ENCODE results near the gene TATDN3. TPM values are rescaled to one million over a fixed set of nuclear protein-coding genes. Genes with fewer than 3 reads are reported as not detected.

Gene TATDN3
- polyA plus RNA-seq, 1 donor (not counting 4 experiments of a cell fraction or from before 2014, with no cell fraction given), result 11.6 TPM

DNA sequence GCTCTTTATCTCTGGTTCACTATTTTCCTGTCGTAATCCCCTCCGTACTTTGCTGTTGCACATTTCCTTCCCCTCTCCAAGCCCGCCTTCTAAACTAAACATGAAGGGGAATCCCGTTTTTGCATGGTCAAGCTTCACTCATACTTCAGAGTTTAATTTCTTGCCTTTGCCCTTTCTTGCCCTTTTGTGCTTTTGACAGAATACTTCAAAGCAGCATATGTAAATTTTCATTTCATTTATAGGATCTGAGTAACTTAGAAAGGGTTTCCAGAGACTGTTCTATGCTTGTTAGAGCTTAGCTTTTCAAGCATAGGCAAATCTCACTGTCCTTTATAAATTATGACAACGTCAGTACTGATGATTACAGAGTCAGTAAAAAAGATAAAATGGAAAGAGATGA lies 28.0 kb downstream of the TATDN3 start:
- H3K4me3 ChIP-seq (ENCODE audit: control insufficient read depth in 2 of 3, extremely low read depth in 1 of 3, insufficient read depth in 2 of 3, low read depth in 1 of 3, low read length in 3 of 3), result no peak overlapping the region
- DNase-seq (ENCODE audit: low read depth, low spot score) (no peak), FAIRE-seq (no peak)
- H3K36me3 ChIP-seq (ENCODE audit: control insufficient read depth in 2 of 2, extremely low read depth in 1 of 2, insufficient read depth in 2 of 2, low read length in 2 of 2), result no peaks in the 10 kb centered on the region
- H4K20me1 ChIP-seq (ENCODE audit: control insufficient read depth, extremely low read depth, insufficient read depth, low read length), result no peaks in the 10 kb centered on the region
- peak overlapping the region; percentile 5 for H2AFZ ChIP-seq (ENCODE audit: control insufficient read depth, low read length)
- dilution Hi-C loops (cut with MboI; ENCODE audit: extremely low pct_ligation_motif_present, low sequenced_read_pairs), result no loop called here
- H3K79me2 ChIP-seq (ENCODE audit: control insufficient read depth, insufficient read depth, low read length), result no peaks in the 10 kb centered on the region
- H3K27ac ChIP-seq (ENCODE audit: control insufficient read depth, insufficient read depth, low read length), result no peak overlapping the region
- H3K9me3 ChIP-seq (ENCODE audit: control insufficient read depth, low read depth, low read length), result peaks cover 5% of the 10 kb centered on the region
- H3K27me3 ChIP-seq (ENCODE audit: control insufficient read depth, extremely low read depth, insufficient read depth, low read length), result no peaks in the 10 kb centered on the region
- no peaks in the 10 kb centered on the region for H3K9me1 ChIP-seq (ENCODE audit: control insufficient read depth, extremely low read depth, insufficient read depth, low read length)
- TF ChIP-seq EZH2 (IDR thresholded peaks at IDR 0.05; ENCODE audit: low read length) (no peak), CTCF (optimal IDR thresholded peaks at IDR 0.05 in 1 of 3, IDR thresholded peaks at IDR 0.05 in 1 of 3, conservative IDR thresholded peaks at IDR 0.05 in 1 of 3; ENCODE audit: extremely low read depth in 1 of 3, insufficient read depth in 2 of 3, low read length in 3 of 3) (no peak)
- no peaks in the 10 kb centered on the region for H3K4me1 ChIP-seq (ENCODE audit: control insufficient read depth, extremely low read depth, insufficient read depth, low read length)
- no peak overlapping the region for H3K4me2 ChIP-seq (ENCODE audit: control insufficient read depth, extremely low read depth, insufficient read depth, low read depth, low read length)
- no peak overlapping the region for H3K9ac ChIP-seq (ENCODE audit: control insufficient read depth, extremely low read depth, insufficient read depth, low read length)

DNA sequence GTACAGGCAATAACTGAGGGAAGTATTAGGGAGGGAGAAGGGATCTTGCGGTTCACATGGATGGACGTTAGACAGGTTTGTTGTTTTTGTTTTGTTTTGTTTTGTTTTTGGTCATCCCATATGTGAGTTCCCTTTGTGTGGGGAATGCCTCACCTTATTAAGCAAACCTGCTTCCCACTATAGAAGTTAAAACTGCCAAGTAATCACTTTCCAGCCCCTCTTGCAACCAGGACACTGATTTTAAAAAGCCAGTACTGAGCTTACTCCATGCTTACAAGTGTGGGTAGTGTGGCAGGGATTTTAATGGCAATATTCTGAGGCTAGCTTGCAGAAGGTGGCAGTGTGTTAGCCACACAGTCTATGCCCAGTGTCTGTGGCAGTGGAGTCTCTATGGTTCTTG lies 29.3 kb downstream of the TATDN3 start:
- TF ChIP-seq EZH2 (IDR thresholded peaks at IDR 0.05; ENCODE audit: low read length) (no peak), CTCF (optimal IDR thresholded peaks at IDR 0.05 in 1 of 3, IDR thresholded peaks at IDR 0.05 in 1 of 3, conservative IDR thresholded peaks at IDR 0.05 in 1 of 3; ENCODE audit: extremely low read depth in 1 of 3, insufficient read depth in 2 of 3, low read length in 3 of 3) (no peak)
- no peaks in the 10 kb centered on the region for H4K20me1 ChIP-seq (ENCODE audit: control insufficient read depth, extremely low read depth, insufficient read depth, low read length)
- no peak overlapping the region for H2AFZ ChIP-seq (ENCODE audit: control insufficient read depth, low read length)
- FAIRE-seq, result no peak
- H3K79me2 ChIP-seq (ENCODE audit: control insufficient read depth, insufficient read depth, low read length), result no peaks in the 10 kb centered on the region
- no peaks in the 10 kb centered on the region for H3K9me1 ChIP-seq (ENCODE audit: control insufficient read depth, extremely low read depth, insufficient read depth, low read length)
- H3K27ac ChIP-seq (ENCODE audit: control insufficient read depth, insufficient read depth, low read length), result no peak overlapping the region
- H3K36me3 ChIP-seq (ENCODE audit: control insufficient read depth in 2 of 2, extremely low read depth in 1 of 2, insufficient read depth in 2 of 2, low read length in 2 of 2), result no peaks in the 10 kb centered on the region
- no peak overlapping the region for H3K4me3 ChIP-seq (ENCODE audit: control insufficient read depth in 2 of 3, extremely low read depth in 1 of 3, insufficient read depth in 2 of 3, low read depth in 1 of 3, low read length in 3 of 3)
- peaks cover 8% of the 10 kb centered on the region for H3K9me3 ChIP-seq (ENCODE audit: control insufficient read depth, low read depth, low read length)
- H3K4me2 ChIP-seq (ENCODE audit: control insufficient read depth, extremely low read depth, insufficient read depth, low read depth, low read length), result no peak overlapping the region
- H3K9ac ChIP-seq (ENCODE audit: control insufficient read depth, extremely low read depth, insufficient read depth, low read length), result no peak overlapping the region
- no peak for DNase-seq (ENCODE audit: low read depth, low spot score)
- H3K4me1 ChIP-seq (ENCODE audit: control insufficient read depth, extremely low read depth, insufficient read depth, low read length), result no peaks in the 10 kb centered on the region
- H3K27me3 ChIP-seq (ENCODE audit: control insufficient read depth, extremely low read depth, insufficient read depth, low read length), result no peaks in the 10 kb centered on the region
- dilution Hi-C loops (cut with MboI; ENCODE audit: extremely low pct_ligation_motif_present, low sequenced_read_pairs), result no loop called here
